Head of caudate nucleus (tissue), 42 donors: ENCODE results near the gene ZMIZ1.

Source experiments
- DNase-seq, 42 donors: peaks; one replicate each; pipeline versions ENCODE4 v3.0.0 to v3.0.0-alpha.2; 2020 to 2021; ENCODE audit warnings: mixed read lengths in 7 of 42
- intact Hi-C: fragments of 100-400 bp; cut with DNase I; formaldehyde crosslinking; loops from one replicate; pipeline ENCODE4 v1.15.0; 2022

ZMIZ1 gene

DNA sequence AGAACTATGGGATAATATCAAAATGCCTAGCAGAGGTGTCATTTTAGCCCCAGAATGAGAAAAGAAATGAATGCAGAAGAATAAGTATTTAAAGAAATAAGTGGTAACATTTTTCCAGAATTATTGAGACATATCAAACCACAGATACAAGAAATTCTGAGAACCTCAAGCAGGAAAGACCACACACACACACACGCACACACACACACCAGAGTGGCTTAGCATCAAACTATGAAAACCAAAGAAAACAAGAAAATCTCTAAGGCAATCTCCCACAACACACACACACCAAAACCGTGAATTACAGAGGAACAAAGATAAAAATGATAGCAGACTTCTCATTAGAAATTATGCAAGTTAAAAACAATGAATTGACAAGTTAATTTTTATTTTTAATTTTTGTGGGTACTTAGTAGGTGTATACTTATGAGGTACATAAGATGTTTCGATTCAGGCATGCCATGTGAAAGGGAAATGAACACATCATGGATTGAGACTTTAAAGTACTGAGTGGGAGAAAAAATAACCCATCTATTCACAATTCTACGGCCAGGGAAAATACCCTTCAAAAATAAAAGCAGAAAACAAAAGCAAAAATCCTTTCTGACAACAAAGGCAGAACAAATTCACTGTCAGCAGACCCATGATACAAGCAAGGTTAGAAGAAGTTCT is 293.1 kb downstream of the ZMIZ1 start:
- no peak for DNase-seq
- intact Hi-C loops: no loop called here
